ENCODE data around the gene PRPF40A. TPM values are rescaled to one million over a fixed set of nuclear protein-coding genes. Genes with fewer than 3 reads are reported as not detected.

The PRPF40A gene
- total RNA-seq, 1 donor from 2014 or later: 131 TPM

- H3K36me3 Mint-ChIP-seq (ENCODE audit: low read depth, unreplicated experiment): peaks cover 4% of the 10 kb centered on the region
- H3K36me3 ChIP-seq (ENCODE audit: insufficient read depth, low read length): peaks cover 16% of the 10 kb centered on the region
- H3K9me3 ChIP-seq (ENCODE audit: insufficient read depth, low read depth, low read length): no peaks in the 10 kb centered on the region
- H3K4me1 Mint-ChIP-seq (ENCODE audit: low read depth, unreplicated experiment): peaks cover 24% of the 10 kb centered on the region
- no peak overlapping the region for H3K9ac ChIP-seq (ENCODE audit: low read length)
- H2AFZ ChIP-seq (ENCODE audit: low read depth, low read length): no peak overlapping the region
- no peaks in the 10 kb centered on the region for H3K27me3 Mint-ChIP-seq (ENCODE audit: low read depth, unreplicated experiment)
- H3K79me2 ChIP-seq (ENCODE audit: insufficient read depth, low read length): peaks cover 60% of the 10 kb centered on the region
- FAIRE-seq (no peak), DNase-seq (ENCODE audit: low read depth) (no peak)
- no peak overlapping the region for H3K4me3 Mint-ChIP-seq (ENCODE audit: unreplicated experiment)
- no peak overlapping the region for H3K4me2 ChIP-seq (ENCODE audit: low read length)
- H3K27ac Mint-ChIP-seq (ENCODE audit: unreplicated experiment): no peak overlapping the region
- H3K27ac ChIP-seq (ENCODE audit: low read depth, low read length): no peak overlapping the region
- H3K4me3 ChIP-seq (ENCODE audit: insufficient read depth, low read depth, low read length): no peak overlapping the region
- H3K27me3 ChIP-seq (ENCODE audit: insufficient read depth, low read length): no peaks in the 10 kb centered on the region
- H4K20me1 ChIP-seq (ENCODE audit: insufficient read depth, low read length): peaks cover 13% of the 10 kb centered on the region
- no peaks in the 10 kb centered on the region for H3K9me3 Mint-ChIP-seq (ENCODE audit: unreplicated experiment)
- H3K4me1 ChIP-seq (ENCODE audit: insufficient read depth, low read length): no peaks in the 10 kb centered on the region
- TF ChIP-seq CTCF (IDR thresholded peaks at IDR 0.05; ENCODE audit: insufficient read depth, low read depth, low read length): no peak
- TF ChIP-seq EZH2 (IDR thresholded peaks at IDR 0.05; ENCODE audit: insufficient read depth, low read length): no peak
Measured at GRCh38 chr2:152693033-152693432, 24.2 kb downstream of the PRPF40A start.

GRCh38 chr2:152686321-152686720 lies 30.9 kb downstream of the PRPF40A start:
- peaks cover 34% of the 10 kb centered on the region for H4K20me1 ChIP-seq (ENCODE audit: insufficient read depth, low read length)
- Mint-ChIP-seq H3K27me3 (ENCODE audit: low read depth, unreplicated experiment) (no peaks in the 10 kb centered on the region), H3K4me1 (ENCODE audit: low read depth, unreplicated experiment) (no peaks in the 10 kb centered on the region), H3K4me3 (ENCODE audit: unreplicated experiment) (no peak overlapping the region), H3K36me3 (ENCODE audit: low read depth, unreplicated experiment) (peaks cover 6% of the 10 kb centered on the region), H3K9me3 (ENCODE audit: unreplicated experiment) (no peaks in the 10 kb centered on the region), H3K27ac (ENCODE audit: unreplicated experiment) (no peak overlapping the region)
- TF ChIP-seq CTCF (IDR thresholded peaks at IDR 0.05; ENCODE audit: insufficient read depth, low read depth, low read length) (no peak), EZH2 (IDR thresholded peaks at IDR 0.05; ENCODE audit: insufficient read depth, low read length) (no peak)
- no peaks in the 10 kb centered on the region for H3K27me3 ChIP-seq (ENCODE audit: insufficient read depth, low read length)
- no peak overlapping the region for H3K4me2 ChIP-seq (ENCODE audit: low read length)
- DNase-seq (ENCODE audit: low read depth): no peak
- H2AFZ ChIP-seq (ENCODE audit: low read depth, low read length): no peak overlapping the region
- no peaks in the 10 kb centered on the region for H3K9me3 ChIP-seq (ENCODE audit: insufficient read depth, low read depth, low read length)
- H3K79me2 ChIP-seq (ENCODE audit: insufficient read depth, low read length): peaks cover 58% of the 10 kb centered on the region
- H3K27ac ChIP-seq (ENCODE audit: low read depth, low read length): no peak overlapping the region
- no peak overlapping the region for H3K9ac ChIP-seq (ENCODE audit: low read length)
- no peaks in the 10 kb centered on the region for H3K36me3 ChIP-seq (ENCODE audit: insufficient read depth, low read length)
- no peaks in the 10 kb centered on the region for H3K4me1 ChIP-seq (ENCODE audit: insufficient read depth, low read length)
- peak; percentile 26 for FAIRE-seq
- H3K4me3 ChIP-seq (ENCODE audit: insufficient read depth, low read depth, low read length): no peak overlapping the region

- Histone ChIP-seq H3K9me3 (ENCODE audit: insufficient read depth, low read depth, low read length) (no peaks in the 10 kb centered on the region), H3K4me2 (ENCODE audit: low read length) (no peak overlapping the region), H3K36me3 (ENCODE audit: insufficient read depth, low read length) (peaks cover 13% of the 10 kb centered on the region), H3K9ac (ENCODE audit: low read length) (no peak overlapping the region), H3K27me3 (ENCODE audit: insufficient read depth, low read length) (no peaks in the 10 kb centered on the region), H3K4me3 (ENCODE audit: insufficient read depth, low read depth, low read length) (no peak overlapping the region), H3K79me2 (ENCODE audit: insufficient read depth, low read length) (peaks cover 55% of the 10 kb centered on the region), H3K27ac (ENCODE audit: low read depth, low read length) (no peak overlapping the region), H4K20me1 (ENCODE audit: insufficient read depth, low read length) (peaks cover 34% of the 10 kb centered on the region), H2AFZ (ENCODE audit: low read depth, low read length) (no peak overlapping the region), H3K4me1 (ENCODE audit: insufficient read depth, low read length) (no peaks in the 10 kb centered on the region)
- FAIRE-seq (no peak), DNase-seq (ENCODE audit: low read depth) (no peak)
- no peaks in the 10 kb centered on the region for H3K27me3 Mint-ChIP-seq (ENCODE audit: low read depth, unreplicated experiment)
- H3K27ac Mint-ChIP-seq (ENCODE audit: unreplicated experiment): no peak overlapping the region
- no peak overlapping the region for H3K4me3 Mint-ChIP-seq (ENCODE audit: unreplicated experiment)
- TF ChIP-seq EZH2 (IDR thresholded peaks at IDR 0.05; ENCODE audit: insufficient read depth, low read length) (no peak), CTCF (IDR thresholded peaks at IDR 0.05; ENCODE audit: insufficient read depth, low read depth, low read length) (no peak)
- H3K36me3 Mint-ChIP-seq (ENCODE audit: low read depth, unreplicated experiment): peaks cover 7% of the 10 kb centered on the region
- no peaks in the 10 kb centered on the region for H3K9me3 Mint-ChIP-seq (ENCODE audit: unreplicated experiment)
- H3K4me1 Mint-ChIP-seq (ENCODE audit: low read depth, unreplicated experiment): no peaks in the 10 kb centered on the region
Measured at GRCh38 chr2:152683400-152683799, 33.9 kb downstream of the PRPF40A start.

Measured in astrocyte (in vitro differentiated cells and primary cell).